Ovary (tissue), 9 donors: ENCODE data around the gene CMIP. TPM values are rescaled to one million over a fixed set of nuclear protein-coding genes. Genes with fewer than 3 reads are reported as not detected.

ENCODE experiments used
- DNase-seq, 5 donors: peaks; one replicate each; pipeline ENCODE4 v3.0.0-alpha.2; 2019 to 2020
- H3K27ac ChIP-seq, 2 donors: fragments of 200-600 bp; one replicate each; pipeline versions ENCODE4 v1.5.1 to v1.8.0; 2019 to 2022
- H3K27me3 ChIP-seq: fragments of 200-600 bp; one replicate; pipeline ENCODE4 v1.8.0; 2022
- H3K36me3 ChIP-seq: fragments of 200-600 bp; sonication (generic); one replicate; pipeline ENCODE4 v1.5.1; 2019
- H3K4me1 ChIP-seq: one replicate; pipeline ENCODE4 v1.8.1; 2013; ENCODE audit warnings: mild to moderate bottlenecking, moderate library complexity; ENCODE audit not compliant: insufficient read depth
- H3K4me3 ChIP-seq: fragments of 200-600 bp; sonication (generic); one replicate; pipeline ENCODE4 v1.5.1; 2017
- H3K9me3 ChIP-seq, 2 donors: fragments of 200-600 bp in 1 of 2; sonication (generic) in 1 of 2; one replicate each; pipeline versions ENCODE4 v1.5.1 to v1.8.1; 2013 to 2019; ENCODE audit warnings: mild to moderate bottlenecking in 1 of 2, moderate library complexity in 1 of 2
- EP300 ChIP-seq: sonication (generic); formaldehyde crosslinking; IDR thresholded peaks from one replicate; pipeline ENCODE4 v1.6.1; 2017; ENCODE audit warnings: antibody characterized with exemption
- POLR2A ChIP-seq: fragments of 450-650 bp; IDR thresholded peaks from one replicate; pipeline ENCODE4 v1.6.1; 2017; ENCODE audit warnings: antibody characterized with exemption, mild to moderate bottlenecking, moderate library complexity
- WGBS, 3 donors: extraction: QIAGEN DNeasy Blood & Tissue Kit in 1 of 3; methylation state at CpG; one replicate each; pipeline versions ENCODE4 v1.1.5 to v1.1.7; 2013 to 2017; 5-methylcytosine and 5-hydroxymethylcytosine counted together
- intact Hi-C, 4 donors: fragments of 100-400 bp; cut with DNase I; formaldehyde crosslinking; loops; one replicate each; pipeline versions ENCODE4 v1.11.0 to v1.15.1; 2022 to 2023
- polyA plus RNA-seq, 2 donors: library from polyadenylated mRNA; stranded (reverse); fragments of 200-250 nt in 1 of 2; fragments of 350-450 nt in 1 of 2; fragmentation: Illumina TruSeq in 1 of 2; extraction: RNeasy Lipid Tissue Mini Kit (QIAGEN cat#74804) in 1 of 2; gene quantifications; one replicate each; pipeline ENCODE4 v1.2.3, GENCODE V29; 2013 to 2014
- total RNA-seq, 7 donors: library from RNA; depleted of rRNA in 2 of 7; stranded (reverse); fragments of >200 nt in 2 of 7; fragmentation: NEBNext Ultra II Directional in 3 of 7; extraction: Animal tissue kit (Norgen Biotek cat#: 25700) in 3 of 7; gene quantifications; one replicate each; pipeline versions ENCODE4 v1.1.0 to v1.2.4, GENCODE V29; 2016 to 2023
- TF ChIP-seq, protein P1 (sequence below), 3 donors: fragments of 450-650 bp in 2 of 3; fragments of 200-600 bp in 1 of 3; IDR thresholded peaks; one replicate each; pipeline versions ENCODE4 v1.5.1 to v1.8.0; 2016 to 2022; ENCODE audit warnings: antibody characterized with exemption in 3 of 3, mild to moderate bottlenecking in 1 of 3
- donor health status: DM: no; HTN: no; CAD: no; lungs with moderate emphysema.
- donor health status: DM: no; HTN: no; CAD: no.
- donor health status: Bipolar disorder and iron deficiency.
- donor health status: DM: yes; HTN: yes; CAD: no.
- donor health status: DM: no; HTN: no; CAD: no.
- donor health status: DM: yes; HTN: yes; CAD: no.

CMIP gene
- total and polyA plus RNA-seq, 9 donors: 19.4 to 68.2 (median 38.7) TPM

DNA sequence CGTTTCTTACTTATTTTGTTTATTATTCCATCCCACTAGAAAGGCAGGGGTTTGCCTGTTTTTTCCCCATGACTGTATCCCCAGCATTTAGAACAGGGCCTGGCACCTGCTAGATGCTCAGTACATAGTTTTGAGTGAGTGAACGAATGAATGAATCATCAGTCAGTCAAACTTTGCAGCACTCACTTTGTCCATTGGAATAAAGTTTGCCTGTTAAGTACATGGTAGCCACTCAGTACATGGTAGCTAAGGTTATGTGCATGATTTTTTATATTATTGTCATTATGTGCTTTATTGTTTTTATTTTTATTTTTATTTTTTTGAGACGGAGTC is 88.5 kb downstream of the CMIP start:
- 79 to 90% (median 83%) methylated on average over 3 of the region's 3 CpGs for WGBS, 3 donors
- TF ChIP-seq EP300 (no peak), POLR2A (no peak)
- TF ChIP-seq, protein P1, sequence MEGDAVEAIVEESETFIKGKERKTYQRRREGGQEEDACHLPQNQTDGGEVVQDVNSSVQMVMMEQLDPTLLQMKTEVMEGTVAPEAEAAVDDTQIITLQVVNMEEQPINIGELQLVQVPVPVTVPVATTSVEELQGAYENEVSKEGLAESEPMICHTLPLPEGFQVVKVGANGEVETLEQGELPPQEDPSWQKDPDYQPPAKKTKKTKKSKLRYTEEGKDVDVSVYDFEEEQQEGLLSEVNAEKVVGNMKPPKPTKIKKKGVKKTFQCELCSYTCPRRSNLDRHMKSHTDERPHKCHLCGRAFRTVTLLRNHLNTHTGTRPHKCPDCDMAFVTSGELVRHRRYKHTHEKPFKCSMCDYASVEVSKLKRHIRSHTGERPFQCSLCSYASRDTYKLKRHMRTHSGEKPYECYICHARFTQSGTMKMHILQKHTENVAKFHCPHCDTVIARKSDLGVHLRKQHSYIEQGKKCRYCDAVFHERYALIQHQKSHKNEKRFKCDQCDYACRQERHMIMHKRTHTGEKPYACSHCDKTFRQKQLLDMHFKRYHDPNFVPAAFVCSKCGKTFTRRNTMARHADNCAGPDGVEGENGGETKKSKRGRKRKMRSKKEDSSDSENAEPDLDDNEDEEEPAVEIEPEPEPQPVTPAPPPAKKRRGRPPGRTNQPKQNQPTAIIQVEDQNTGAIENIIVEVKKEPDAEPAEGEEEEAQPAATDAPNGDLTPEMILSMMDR (IDR thresholded peaks at IDR 0.05): no peak
- Histone ChIP-seq H3K36me3 (no peaks in the 10 kb centered on the region), H3K4me1 (no peaks in the 10 kb centered on the region), H3K27ac (no peak overlapping the region), H3K9me3 (no peaks in the 10 kb centered on the region), H3K27me3 (no peaks in the 10 kb centered on the region), H3K4me3 (no peak overlapping the region)
- intact Hi-C loops: no loop called here
- no peak for DNase-seq

DNA sequence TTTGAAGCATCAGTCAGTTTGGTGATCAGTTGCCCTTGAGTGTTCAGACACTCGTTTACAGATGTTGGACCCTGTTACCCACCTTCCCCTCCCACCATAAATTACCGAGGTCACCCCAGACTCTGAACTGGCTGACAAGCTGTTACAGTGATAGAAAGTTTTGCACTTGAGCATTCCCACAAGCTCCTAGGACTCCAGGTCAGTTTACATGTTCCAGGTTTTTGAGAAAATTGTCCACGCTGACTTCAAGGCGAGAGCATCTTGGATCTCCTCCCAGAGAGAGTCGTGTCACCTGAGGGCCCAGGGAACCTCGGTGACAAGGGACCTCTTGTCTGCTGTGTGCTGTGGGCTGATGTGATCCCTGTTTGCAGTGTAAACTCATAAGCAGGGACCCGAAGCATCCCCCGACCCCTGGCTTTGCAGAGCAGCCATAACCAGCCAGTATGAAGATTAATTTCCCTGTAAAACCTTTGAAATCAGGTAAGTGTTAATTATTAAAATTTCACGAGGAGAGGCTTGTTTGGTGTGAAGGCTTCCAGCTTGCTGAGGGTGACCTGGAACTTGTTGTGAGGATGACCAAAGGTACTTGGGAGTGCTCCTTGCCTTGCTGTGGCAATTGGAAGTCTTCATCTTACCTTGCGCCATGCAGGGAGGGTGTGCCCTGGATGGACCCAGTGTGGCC is 91.2 kb downstream of the CMIP start:
- DNase-seq: no peak
- H3K27me3 ChIP-seq: no peaks in the 10 kb centered on the region
- H3K27ac ChIP-seq: no peak overlapping the region
- H3K36me3 ChIP-seq: no peaks in the 10 kb centered on the region
- H3K4me3 ChIP-seq: no peak overlapping the region
- 83 to 91% (median 86%) methylated on average over 10 of the region's 10 CpGs for WGBS, 3 donors
- H3K9me3 ChIP-seq: no peaks in the 10 kb centered on the region
- intact Hi-C loops: no loop called here
- TF ChIP-seq EP300 (no peak), POLR2A (no peak)
- TF ChIP-seq, protein P1 (IDR thresholded peaks at IDR 0.05): no peak
- H3K4me1 ChIP-seq: peaks cover 5% of the 10 kb centered on the region

DNA sequence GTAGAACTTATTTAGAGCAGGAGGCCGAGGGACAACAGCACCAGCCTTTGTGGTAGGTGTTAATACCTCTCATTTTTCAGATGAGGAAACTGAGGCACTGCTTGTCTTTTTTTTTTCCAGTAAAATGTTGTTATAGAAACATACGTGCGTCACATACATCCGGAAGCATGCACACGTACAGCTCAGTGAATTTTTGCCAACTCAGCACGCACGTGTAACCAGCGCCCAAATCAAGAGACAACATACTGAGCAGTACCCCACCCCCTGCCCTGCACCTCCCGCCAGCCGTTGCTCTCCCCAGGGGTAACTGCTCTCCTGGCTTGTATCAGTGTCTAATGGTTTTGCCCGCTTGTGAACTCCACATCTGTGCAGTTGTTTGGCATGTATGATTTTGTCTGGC is 92.0 kb downstream of the CMIP start:
- peaks cover 5% of the 10 kb centered on the region for H3K4me1 ChIP-seq
- intact Hi-C loops: no loop called here
- no peak for DNase-seq
- no peak overlapping the region for H3K4me3 ChIP-seq
- H3K36me3 ChIP-seq: no peaks in the 10 kb centered on the region
- TF ChIP-seq, protein P1 (IDR thresholded peaks at IDR 0.05): no peak
- no peak for TF ChIP-seq EP300
- TF ChIP-seq POLR2A: no peak
- H3K9me3 ChIP-seq: no peaks in the 10 kb centered on the region
- H3K27me3 ChIP-seq: no peaks in the 10 kb centered on the region
- WGBS, 3 donors: 90 to 93% (median 92%) methylated on average over 11 of the region's 11 CpGs
- no peak overlapping the region for H3K27ac ChIP-seq

DNA sequence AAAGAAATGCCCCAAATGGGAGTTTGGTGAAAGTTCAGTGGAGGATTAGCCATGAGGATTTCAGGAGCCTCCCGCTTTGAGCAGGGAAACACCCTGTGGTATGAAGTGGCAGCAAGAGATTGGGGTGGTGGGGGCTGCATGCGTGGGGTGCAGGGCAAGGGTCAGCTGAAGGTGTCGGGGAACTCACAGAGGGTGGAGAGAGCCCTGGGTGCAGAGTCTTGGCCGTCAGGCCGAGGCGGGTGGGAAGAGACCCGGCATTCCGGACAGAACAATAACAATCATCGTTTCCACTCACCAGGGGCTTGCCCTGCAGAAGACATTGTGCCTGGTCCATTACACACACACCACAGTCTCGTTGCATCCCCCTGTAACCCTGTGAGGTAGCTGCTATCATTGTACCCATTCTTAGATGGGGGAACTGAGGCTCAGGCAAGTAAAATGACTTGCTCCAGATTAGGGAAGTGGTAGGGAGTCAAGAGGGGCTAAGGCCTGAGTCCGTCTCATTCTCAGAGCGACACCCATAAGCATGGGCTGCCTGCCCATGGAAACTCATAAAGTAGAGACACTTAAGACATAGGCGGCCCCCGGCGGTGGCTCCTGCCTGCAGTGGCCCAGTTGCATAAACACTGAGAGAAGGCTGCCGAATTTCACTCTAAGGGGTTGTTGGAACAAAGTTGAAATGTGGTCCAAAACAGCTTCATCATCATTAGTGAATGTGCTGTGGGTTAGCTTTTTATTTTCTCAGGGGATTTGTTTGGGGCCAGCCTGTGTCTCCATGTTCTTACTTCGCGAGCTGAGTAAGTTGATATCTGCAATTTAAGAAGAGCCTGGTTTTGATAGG is 93.3 kb downstream of the CMIP start:
- no peaks in the 10 kb centered on the region for H3K36me3 ChIP-seq
- intact Hi-C loops: no loop called here

More for the DNA sequence above, 93.3 kb downstream of the CMIP start:
- TF ChIP-seq, protein P1 (IDR thresholded peaks at IDR 0.05): no peak
- Histone ChIP-seq H3K9me3 (no peaks in the 10 kb centered on the region), H3K27me3 (no peaks in the 10 kb centered on the region), H3K27ac (no peak overlapping the region), H3K4me1 (peaks cover 11% of the 10 kb centered on the region), H3K4me3 (no peak overlapping the region)
- DNase-seq: no peak
- 83 to 90% (median 84%) methylated on average over 18 of the region's 18 CpGs for WGBS, 3 donors
